Measurements from ENCODE around the gene TMEM134. TPM values are rescaled to one million over a fixed set of nuclear protein-coding genes. Genes with fewer than 3 reads are reported as not detected.

The TMEM134 gene
- total and polyA plus RNA-seq, 9 of the 15 experiments (the other 6 are each of a cell fraction or from before 2014, with no cell fraction given): 0.63 to 48.4 (median 10.7) TPM

DNA sequence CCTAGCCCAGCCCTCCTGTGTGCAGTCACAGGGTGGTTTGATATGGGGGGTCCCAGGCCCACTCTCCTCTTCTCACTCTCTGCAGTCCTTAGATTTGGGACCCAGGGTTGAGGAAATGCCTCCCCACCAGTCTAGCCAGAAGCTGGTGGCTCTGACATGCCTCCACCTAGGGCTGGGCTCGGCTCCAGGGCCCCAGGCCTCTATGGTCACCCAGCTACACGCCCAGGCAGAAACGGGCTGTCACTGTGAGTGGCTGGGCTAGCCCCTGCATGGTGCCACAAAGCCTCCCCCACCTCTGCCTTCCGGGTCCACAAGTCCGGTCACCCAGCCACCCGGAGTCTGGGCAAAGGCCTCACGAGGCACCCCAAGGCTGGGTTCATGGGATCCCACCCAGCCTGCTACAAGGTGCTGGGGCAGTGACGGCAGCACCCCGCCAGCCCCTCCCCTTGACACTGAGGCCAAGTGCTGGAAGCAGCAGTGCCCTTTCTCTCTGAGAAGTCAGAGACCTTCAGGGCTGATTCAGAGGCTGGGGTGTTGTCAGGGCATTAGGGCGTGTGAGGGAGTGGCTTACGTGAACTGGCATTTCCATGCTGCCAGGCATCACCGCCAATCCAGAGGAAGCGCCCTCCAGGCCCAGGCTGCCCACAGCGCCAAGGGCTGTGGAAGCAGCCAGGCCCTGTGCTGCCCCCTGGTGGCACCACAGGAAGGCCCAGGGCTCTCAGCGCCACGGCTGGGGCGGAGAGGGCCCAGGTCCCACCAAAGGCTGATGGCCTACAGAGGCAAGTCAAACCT lies 36.8 kb upstream of the TMEM134 start (continued):
- TF ChIP-seq, protein P1, sequence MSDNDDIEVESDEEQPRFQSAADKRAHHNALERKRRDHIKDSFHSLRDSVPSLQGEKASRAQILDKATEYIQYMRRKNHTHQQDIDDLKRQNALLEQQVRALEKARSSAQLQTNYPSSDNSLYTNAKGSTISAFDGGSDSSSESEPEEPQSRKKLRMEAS (CRISPR knock-in tag; IDR thresholded peaks at IDR 0.05): 0 out of 2 replicates have a peak, but pooled peaks have one; percentile 0
- TF ChIP-seq HDGF (IDR thresholded peaks at IDR 0.05) (peak; percentile 92; the same call in 1 of the 2 replicates), IRF2 (CRISPR knock-in tag; IDR thresholded peaks at IDR 0.05) (no peak), SMAD4 (CRISPR knock-in tag; conservative IDR thresholded peaks at IDR 0.05) (peak; percentile 67), ZNF583 (CRISPR knock-in tag; IDR thresholded peaks at IDR 0.05) (peak; percentile 50; the same call in 1 of the 2 replicates), NFE2 (IDR thresholded peaks at IDR 0.05; ENCODE audit: low read depth) (no peak), POLR2G (IDR thresholded peaks at IDR 0.05; ENCODE audit: low read depth, low read length) (peak; percentile 48; the same call in 1 of the 2 replicates), HIVEP1 (CRISPR knock-in tag; IDR thresholded peaks at IDR 0.05) (0 out of 2 replicates have a peak, but pooled peaks have one; percentile 32), THRAP3 (IDR thresholded peaks at IDR 0.05; ENCODE audit: borderline replicate concordance) (no peak), KLF16 (IDR thresholded peaks at IDR 0.05) (peak; percentile 18; the same call in 1 of the 2 replicates), NFIC (IDR thresholded peaks at IDR 0.05) (peak; percentile 31; the same call in 1 of the 2 replicates), RBFOX2 (IDR thresholded peaks at IDR 0.05; ENCODE audit: low read depth, low read length) (peak; percentile 64), RHOXF2B (CRISPR knock-in tag; conservative IDR thresholded peaks at IDR 0.05) (no peak), LEF1 (IDR thresholded peaks at IDR 0.05) (no peak), E2F3 (CRISPR knock-in tag; IDR thresholded peaks at IDR 0.05) (peak; percentile 15; the same call in 1 of the 2 replicates), RAD21 (CRISPR knock-in tag; conservative IDR thresholded peaks at IDR 0.05 in 1 of 2, IDR thresholded peaks at IDR 0.05 in 1 of 2) (peak; percentile 85 to 90), ZNF764 (CRISPR knock-in tag; IDR thresholded peaks at IDR 0.05; ENCODE audit: low read depth) (0 out of 2 replicates have a peak, but pooled peaks have one; percentile 31), FOXJ2 (tag; IDR thresholded peaks at IDR 0.05) (no peak)
- TF ChIP-seq, protein P2, sequence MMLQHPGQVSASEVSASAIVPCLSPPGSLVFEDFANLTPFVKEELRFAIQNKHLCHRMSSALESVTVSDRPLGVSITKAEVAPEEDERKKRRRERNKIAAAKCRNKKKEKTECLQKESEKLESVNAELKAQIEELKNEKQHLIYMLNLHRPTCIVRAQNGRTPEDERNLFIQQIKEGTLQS (IDR thresholded peaks at IDR 0.05): 0 out of 2 replicates have a peak, but pooled peaks have one; percentile 16
- TF ChIP-seq, protein P2 (CRISPR knock-in tag; conservative IDR thresholded peaks at IDR 0.05): no peak
- TF ChIP-seq, protein P3, sequence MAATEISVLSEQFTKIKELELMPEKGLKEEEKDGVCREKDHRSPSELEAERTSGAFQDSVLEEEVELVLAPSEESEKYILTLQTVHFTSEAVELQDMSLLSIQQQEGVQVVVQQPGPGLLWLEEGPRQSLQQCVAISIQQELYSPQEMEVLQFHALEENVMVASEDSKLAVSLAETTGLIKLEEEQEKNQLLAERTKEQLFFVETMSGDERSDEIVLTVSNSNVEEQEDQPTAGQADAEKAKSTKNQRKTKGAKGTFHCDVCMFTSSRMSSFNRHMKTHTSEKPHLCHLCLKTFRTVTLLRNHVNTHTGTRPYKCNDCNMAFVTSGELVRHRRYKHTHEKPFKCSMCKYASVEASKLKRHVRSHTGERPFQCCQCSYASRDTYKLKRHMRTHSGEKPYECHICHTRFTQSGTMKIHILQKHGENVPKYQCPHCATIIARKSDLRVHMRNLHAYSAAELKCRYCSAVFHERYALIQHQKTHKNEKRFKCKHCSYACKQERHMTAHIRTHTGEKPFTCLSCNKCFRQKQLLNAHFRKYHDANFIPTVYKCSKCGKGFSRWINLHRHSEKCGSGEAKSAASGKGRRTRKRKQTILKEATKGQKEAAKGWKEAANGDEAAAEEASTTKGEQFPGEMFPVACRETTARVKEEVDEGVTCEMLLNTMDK (IDR thresholded peaks at IDR 0.05; ENCODE audit: borderline replicate concordance, insufficient read depth, low read depth, low read length, poor library complexity, severe bottlenecking): peak; percentile 94
- TF ChIP-seq, protein P4, sequence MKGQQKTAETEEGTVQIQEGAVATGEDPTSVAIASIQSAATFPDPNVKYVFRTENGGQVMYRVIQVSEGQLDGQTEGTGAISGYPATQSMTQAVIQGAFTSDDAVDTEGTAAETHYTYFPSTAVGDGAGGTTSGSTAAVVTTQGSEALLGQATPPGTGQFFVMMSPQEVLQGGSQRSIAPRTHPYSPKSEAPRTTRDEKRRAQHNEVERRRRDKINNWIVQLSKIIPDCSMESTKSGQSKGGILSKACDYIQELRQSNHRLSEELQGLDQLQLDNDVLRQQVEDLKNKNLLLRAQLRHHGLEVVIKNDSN (CRISPR knock-in tag; IDR thresholded peaks at IDR 0.05): no peak
- TF ChIP-seq, protein P5, sequence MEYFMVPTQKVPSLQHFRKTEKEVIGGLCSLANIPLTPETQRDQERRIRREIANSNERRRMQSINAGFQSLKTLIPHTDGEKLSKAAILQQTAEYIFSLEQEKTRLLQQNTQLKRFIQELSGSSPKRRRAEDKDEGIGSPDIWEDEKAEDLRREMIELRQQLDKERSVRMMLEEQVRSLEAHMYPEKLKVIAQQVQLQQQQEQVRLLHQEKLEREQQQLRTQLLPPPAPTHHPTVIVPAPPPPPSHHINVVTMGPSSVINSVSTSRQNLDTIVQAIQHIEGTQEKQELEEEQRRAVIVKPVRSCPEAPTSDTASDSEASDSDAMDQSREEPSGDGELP (CRISPR knock-in tag; IDR thresholded peaks at IDR 0.05; ENCODE audit: borderline replicate concordance): peak; percentile 70; the same call in 1 of the 2 replicates

Measured in K562 (cell line).